OCI-LY7 (cell line): ENCODE measurements around the gene BTD.

Experiments used
- EZH2phosphoT487 ChIP-seq: fragments of 200-600 bp; sonication (generic); IDR thresholded peaks from 2 replicates; pipeline ENCODE4 v1.6.1; 2018; ENCODE audit warnings: low read depth, borderline replicate concordance, mild to moderate bottlenecking, mixed run types, antibody characterized with exemption, low read length, moderate library complexity, mixed read lengths
- TF ChIP-seq, protein P1 (sequence below): fragments of 200-600 bp; sonication (generic); conservative IDR thresholded peaks from 2 replicates; pipeline ENCODE4 v1.5.1; 2014; ENCODE audit warnings: mild to moderate bottlenecking, antibody characterized with exemption, low read length, moderate library complexity, mixed read lengths

GRCh38 chr3:15649858-15650257, 48.3 kb downstream of the BTD start:
- TF ChIP-seq, protein P1, sequence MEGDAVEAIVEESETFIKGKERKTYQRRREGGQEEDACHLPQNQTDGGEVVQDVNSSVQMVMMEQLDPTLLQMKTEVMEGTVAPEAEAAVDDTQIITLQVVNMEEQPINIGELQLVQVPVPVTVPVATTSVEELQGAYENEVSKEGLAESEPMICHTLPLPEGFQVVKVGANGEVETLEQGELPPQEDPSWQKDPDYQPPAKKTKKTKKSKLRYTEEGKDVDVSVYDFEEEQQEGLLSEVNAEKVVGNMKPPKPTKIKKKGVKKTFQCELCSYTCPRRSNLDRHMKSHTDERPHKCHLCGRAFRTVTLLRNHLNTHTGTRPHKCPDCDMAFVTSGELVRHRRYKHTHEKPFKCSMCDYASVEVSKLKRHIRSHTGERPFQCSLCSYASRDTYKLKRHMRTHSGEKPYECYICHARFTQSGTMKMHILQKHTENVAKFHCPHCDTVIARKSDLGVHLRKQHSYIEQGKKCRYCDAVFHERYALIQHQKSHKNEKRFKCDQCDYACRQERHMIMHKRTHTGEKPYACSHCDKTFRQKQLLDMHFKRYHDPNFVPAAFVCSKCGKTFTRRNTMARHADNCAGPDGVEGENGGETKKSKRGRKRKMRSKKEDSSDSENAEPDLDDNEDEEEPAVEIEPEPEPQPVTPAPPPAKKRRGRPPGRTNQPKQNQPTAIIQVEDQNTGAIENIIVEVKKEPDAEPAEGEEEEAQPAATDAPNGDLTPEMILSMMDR = no peak
- TF ChIP-seq EZH2phosphoT487 = no peak
